Naive B cell (primary cell): ENCODE results near the gene RBBP9. TPM values are rescaled to one million over a fixed set of nuclear protein-coding genes. Genes with fewer than 3 reads are reported as not detected.
"Not testable (repeated sequence)": the region's sequence is repeated elsewhere in the genome, so short reads cannot be mapped to it uniquely, and the experiment has no call there.

Experiments
- ATAC-seq, 2 donors: fragments of 150-1000 bp; cut with Tn5 transposase; 2 replicates each; pipeline ENCODE4 v1.10.0; 2021; ENCODE audit warnings: low read depth in 2 of 2, mild to moderate bottlenecking in 2 of 2, moderate library complexity in 2 of 2
- DNase-seq: peaks from one replicate; pipeline ENCODE4 v3.0.0; 2022
- H3K27ac Mint-ChIP-seq, 6 donors: one replicate each; pipeline ENCODE4 v1.8.0; 2020 to 2022; ENCODE audit warnings: mild to moderate bottlenecking in 6 of 6, mixed read lengths in 6 of 6, moderate library complexity in 5 of 6, inconsistent platforms in 2 of 6
- H3K27me3 Mint-ChIP-seq, 3 donors: one replicate each; pipeline ENCODE4 v1.8.0; 2021 to 2022; ENCODE audit warnings: mixed read lengths in 3 of 3, mild to moderate bottlenecking in 1 of 3
- H3K36me3 Mint-ChIP-seq, 2 donors: one replicate each; pipeline ENCODE4 v1.8.0; 2020 to 2022; ENCODE audit warnings: mixed read lengths in 2 of 2, inconsistent platforms in 1 of 2, mild to moderate bottlenecking in 1 of 2
- H3K4me1 Mint-ChIP-seq, 3 donors: one replicate each; pipeline ENCODE4 v1.8.0; 2020 to 2022; ENCODE audit warnings: mixed read lengths in 3 of 3, inconsistent platforms in 1 of 3, mild to moderate bottlenecking in 1 of 3, moderate library complexity in 1 of 3
- H3K4me3 Mint-ChIP-seq, 8 donors: one replicate each; pipeline ENCODE4 v1.8.0; 2020 to 2022; ENCODE audit warnings: mild to moderate bottlenecking in 8 of 8, mixed read lengths in 8 of 8, moderate library complexity in 8 of 8, inconsistent platforms in 2 of 8
- H3K9me3 Mint-ChIP-seq, 7 donors: one replicate each; pipeline ENCODE4 v1.8.0; 2020 to 2022; ENCODE audit warnings: mixed read lengths in 7 of 7, mild to moderate bottlenecking in 5 of 7, inconsistent platforms in 2 of 7, moderate library complexity in 1 of 7
- polyA plus RNA-seq, 6 donors: library from polyadenylated mRNA; unstranded; fragments of 300-500 nt; fragmentation: Illumina TruSeq; gene quantifications; one replicate each; pipeline ENCODE4 v1.2.3, GENCODE V29; 2021; ENCODE audit warnings: low read depth in 6 of 6

RBBP9 gene
- polyA plus RNA-seq, 6 donors from 2014 or later: 7.7 to 11.9 (median 10.0) TPM

GRCh38 chr20:18524646-18525045, 27.6 kb upstream of the RBBP9 start:
- ATAC-seq (no peak), DNase-seq (no peak)
- H3K4me3 Mint-ChIP-seq: no peak overlapping the region
- no peaks in the 10 kb centered on the region for H3K4me1 Mint-ChIP-seq
- H3K9me3 Mint-ChIP-seq: no peaks in the 10 kb centered on the region
- H3K36me3 Mint-ChIP-seq: peaks cover 17 to 43% of the 10 kb centered on the region in 2 donors
- no peak overlapping the region for H3K27ac Mint-ChIP-seq
- H3K27me3 Mint-ChIP-seq: no peaks in the 10 kb centered on the region

- DNase-seq (no peak), ATAC-seq (no peak)
- H3K27me3 Mint-ChIP-seq: no peaks in the 10 kb centered on the region
- no peaks in the 10 kb centered on the region for H3K9me3 Mint-ChIP-seq
- H3K36me3 Mint-ChIP-seq: peaks cover 8 to 28% of the 10 kb centered on the region in 2 donors
- H3K4me1 Mint-ChIP-seq: no peaks in the 10 kb centered on the region
- peak overlapping the region in 1 of 6 donors; percentile 35 for H3K27ac Mint-ChIP-seq
- no peak overlapping the region for H3K4me3 Mint-ChIP-seq
Observed at GRCh38 chr20:18523066-18523465, 26.0 kb upstream of the RBBP9 start.

DNA sequence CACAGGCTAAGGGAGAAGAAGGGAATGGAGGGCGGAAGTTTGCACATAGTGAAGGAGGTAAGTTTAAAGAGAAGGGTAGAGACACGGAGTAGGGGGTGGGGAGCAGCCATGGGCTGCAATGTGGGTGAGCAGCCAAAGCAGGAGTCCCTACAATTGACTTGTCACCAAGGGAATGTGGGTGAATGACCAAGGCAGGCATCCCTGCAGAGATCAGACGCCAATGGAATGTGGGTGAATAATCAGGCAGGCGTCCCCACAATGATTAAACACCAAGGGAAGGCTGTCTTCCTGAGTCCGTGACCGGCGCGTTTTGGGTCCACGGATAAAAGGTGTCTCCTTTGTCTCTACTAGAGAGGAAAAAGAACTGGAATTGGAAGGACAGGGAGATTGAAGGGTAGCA, 25.0 kb upstream of the RBBP9 start:
- H3K4me1 Mint-ChIP-seq, H3K9me3 Mint-ChIP-seq, H3K27me3 Mint-ChIP-seq, ATAC-seq, H3K4me3 Mint-ChIP-seq, DNase-seq, H3K27ac Mint-ChIP-seq: not testable (repeated sequence)
- H3K36me3 Mint-ChIP-seq: peaks cover 8 to 20% of the 10 kb centered on the region in 2 donors

- H3K4me1 Mint-ChIP-seq: peaks cover 3 to 12% (median 11%) of the 10 kb centered on the region in 3 donors
- no peak overlapping the region for H3K4me3 Mint-ChIP-seq
- H3K27me3 Mint-ChIP-seq: no peaks in the 10 kb centered on the region
- DNase-seq (no peak), ATAC-seq (no peak)
- no peaks in the 10 kb centered on the region for H3K9me3 Mint-ChIP-seq
- peak overlapping the region in 1 of 6 donors; percentile 67 for H3K27ac Mint-ChIP-seq
- peaks cover 6 to 16% of the 10 kb centered on the region in 2 donors for H3K36me3 Mint-ChIP-seq
Observed at GRCh38 chr20:18515973-18516372, 18.9 kb upstream of the RBBP9 start.

GRCh38 chr20:18514127-18514526, 17.1 kb upstream of the RBBP9 start:
- no peak overlapping the region for H3K4me3 Mint-ChIP-seq
- peaks cover 12 to 26% of the 10 kb centered on the region in 2 donors for H3K36me3 Mint-ChIP-seq
- peaks cover 11 to 18% (median 14%) of the 10 kb centered on the region in 3 donors for H3K4me1 Mint-ChIP-seq
- DNase-seq (no peak), ATAC-seq (no peak)
- no peaks in the 10 kb centered on the region for H3K9me3 Mint-ChIP-seq
- H3K27me3 Mint-ChIP-seq: no peaks in the 10 kb centered on the region
- H3K27ac Mint-ChIP-seq: peak overlapping the region in 1 of 6 donors; percentile 69

- Mint-ChIP-seq H3K27me3 (no peaks in the 10 kb centered on the region), H3K9me3 (no peaks in the 10 kb centered on the region), H3K36me3 (peaks cover 12 to 26% of the 10 kb centered on the region in 2 donors), H3K4me3 (no peak overlapping the region), H3K4me1 (peaks cover 20 to 25% (median 23%) of the 10 kb centered on the region in 3 donors), H3K27ac (peak overlapping the region in 1 of 6 donors; percentile 52)
- ATAC-seq: no peak
- DNase-seq: no peak
Observed at GRCh38 chr20:18513208-18513607, 16.2 kb upstream of the RBBP9 start.

DNA sequence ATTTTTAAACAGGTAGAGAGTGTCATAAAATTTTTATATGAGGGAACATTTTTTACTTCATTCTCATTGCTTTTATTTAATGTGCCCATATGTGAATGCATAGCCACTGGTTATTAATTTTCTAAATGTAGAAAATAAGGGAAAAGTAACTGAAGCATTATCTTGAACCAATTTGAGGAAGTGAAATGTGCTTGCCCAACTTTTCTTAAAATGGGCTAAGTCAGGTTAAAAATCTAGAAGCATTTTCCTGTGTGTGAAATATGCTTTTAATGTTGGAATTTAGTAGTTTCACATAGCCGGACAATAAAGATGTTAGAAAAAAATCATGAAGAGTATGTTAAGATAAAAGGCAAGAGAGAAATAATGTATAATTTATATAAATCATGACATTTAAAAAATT, 14.5 kb upstream of the RBBP9 start:
- Mint-ChIP-seq H3K36me3 (peaks cover 12 to 26% of the 10 kb centered on the region in 2 donors), H3K27me3 (no peaks in the 10 kb centered on the region), H3K4me3 (no peak overlapping the region), H3K9me3 (no peaks in the 10 kb centered on the region), H3K4me1 (peaks cover 32 to 37% (median 35%) of the 10 kb centered on the region in 3 donors), H3K27ac (peak overlapping the region in 1 of 6 donors; percentile 59)
- ATAC-seq (no peak), DNase-seq (no peak)

- peak; percentile 99 for DNase-seq
- H3K4me1 Mint-ChIP-seq: peaks cover 30 to 32% (median 30%) of the 10 kb centered on the region in 3 donors
- peak within 1 kb of the TSS; percentile 99 to 100 (median 100) for H3K27ac Mint-ChIP-seq
Observed at GRCh38 chr20:18507218-18508191, 10.5 kb upstream of the RBBP9 start, which contains the start of gene SEC23B. Gene SEC23B (plus strand): TSS chr20:18507940. CDS start chr20:18510836, 2,896 bp downstream.

DNA sequence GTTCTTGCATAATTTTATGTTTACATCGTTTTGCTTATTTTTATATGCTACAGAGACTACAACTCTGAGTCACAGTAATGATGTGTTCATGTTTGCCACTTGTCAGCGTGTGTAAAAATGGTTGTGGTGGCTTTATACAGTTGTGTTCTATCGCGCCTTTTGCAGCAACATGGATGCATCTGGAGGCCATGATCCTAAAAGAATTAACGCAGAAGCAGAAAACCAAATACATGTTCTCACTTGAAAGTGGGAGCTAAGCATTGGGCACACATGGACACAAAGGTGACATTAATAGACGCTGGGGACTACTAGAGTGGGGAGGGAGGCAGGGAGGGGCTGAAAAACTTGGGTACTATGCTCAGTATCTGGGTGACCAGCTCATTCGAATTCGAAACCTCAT, 9.7 kb upstream of the RBBP9 start:
- Mint-ChIP-seq H3K4me1 (peaks cover 30 to 31% (median 30%) of the 10 kb centered on the region in 3 donors), H3K27ac (peak overlapping the region; percentile 99 to 100 (median 100)), H3K36me3 (peaks cover 6 to 23% of the 10 kb centered on the region in 2 donors), H3K9me3 (no peaks in the 10 kb centered on the region), H3K4me3 (peak overlapping the region; percentile 93 to 100 (median 98)), H3K27me3 (peaks cover 7 to 27% (median 10%) of the 10 kb centered on the region in 3 donors)
- DNase-seq (no peak), ATAC-seq (no peak)

More at GRCh38 chr20:18507218-18508191, 10.5 kb upstream of the RBBP9 start, which contains the start of gene SEC23B:
- Mint-ChIP-seq H3K27me3 (peaks cover 0 to 20% (median 2%) of the 10 kb centered on the region in 3 donors), H3K36me3 (peaks cover 6 to 20% of the 10 kb centered on the region in 2 donors), H3K4me3 (peak within 1 kb of the TSS; percentile 93 to 100 (median 98)), H3K9me3 (no peaks in the 10 kb centered on the region)
- ATAC-seq: peak; percentile 79 to 81

DNA sequence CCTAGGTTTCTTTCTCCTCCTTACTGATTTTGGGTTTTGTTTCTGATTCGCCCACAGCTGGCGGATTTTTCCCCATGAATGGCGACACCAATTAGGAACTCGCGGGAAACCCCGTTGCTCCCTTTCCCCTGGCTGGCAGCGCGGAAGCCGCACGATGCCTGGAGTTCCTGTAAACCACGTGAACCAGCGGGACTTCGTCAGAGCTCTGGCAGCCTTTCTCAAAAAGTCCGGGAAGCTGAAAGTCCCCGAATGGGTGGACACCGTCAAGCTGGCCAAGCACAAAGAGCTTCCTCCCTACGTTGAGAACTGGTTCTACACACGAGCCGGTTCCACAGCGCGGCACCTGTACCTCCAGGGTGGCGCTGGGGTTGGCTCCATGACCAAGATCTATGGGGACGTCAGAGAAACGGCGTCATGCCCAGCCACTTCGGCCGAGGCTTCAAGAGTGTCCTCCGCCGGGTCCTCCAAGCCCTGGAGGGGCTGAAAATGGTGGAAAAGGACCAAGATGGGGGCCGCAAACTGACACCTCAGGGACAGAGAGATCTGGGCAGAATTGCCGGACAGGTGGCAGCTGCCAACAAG, 7.5 kb upstream of the RBBP9 start:
- Mint-ChIP-seq H3K27me3 (peaks cover 7 to 34% (median 13%) of the 10 kb centered on the region in 3 donors), H3K9me3 (no peaks in the 10 kb centered on the region), H3K36me3 (peaks cover 0 to 8% of the 10 kb centered on the region in 2 donors), H3K4me3 (no peak overlapping the region), H3K27ac (peak overlapping the region in 1 of 6 donors; percentile 13), H3K4me1 (peaks cover 19 to 27% (median 23%) of the 10 kb centered on the region in 3 donors)
- DNase-seq (no peak), ATAC-seq (no peak)

- not testable (repeated sequence) for H3K9me3 Mint-ChIP-seq, DNase-seq, H3K36me3 Mint-ChIP-seq, H3K27ac Mint-ChIP-seq, ATAC-seq, H3K4me1 Mint-ChIP-seq
- Mint-ChIP-seq H3K27me3 (peaks cover 7 to 34% (median 13%) of the 10 kb centered on the region in 3 donors), H3K4me3 (peak overlapping the region in 1 of 8 donors; percentile 13)
Observed at GRCh38 chr20:18501672-18502071, 4.6 kb upstream of the RBBP9 start.

- Mint-ChIP-seq H3K4me3 (peak overlapping the region; percentile 93 to 99 (median 97)), H3K36me3 (peaks cover 8 to 10% of the 10 kb centered on the region in 2 donors), H3K4me1 (peaks cover 8 to 11% (median 9%) of the 10 kb centered on the region in 3 donors), H3K27ac (peak overlapping the region in 5 of 6 donors; percentile 90 to 97 (median 95)), H3K27me3 (peaks cover 7 to 16% (median 12%) of the 10 kb centered on the region in 3 donors), H3K9me3 (no peaks in the 10 kb centered on the region)
- no peak for ATAC-seq
- no peak for DNase-seq
Observed at GRCh38 chr20:18497603-18498002, 578 bp upstream of the RBBP9 start.

- Mint-ChIP-seq H3K36me3 (peaks cover 0 to 13% of the 10 kb centered on the region in 2 donors), H3K9me3 (no peaks in the 10 kb centered on the region), H3K4me3 (peak overlapping the region; percentile 15 to 99 (median 96)), H3K4me1 (peaks cover 9 to 11% (median 11%) of the 10 kb centered on the region in 3 donors), H3K27me3 (peaks cover 0 to 4% (median 0%) of the 10 kb centered on the region in 3 donors), H3K27ac (peak overlapping the region in 5 of 6 donors; percentile 39 to 96 (median 90))
- DNase-seq: no peak
- ATAC-seq: no peak
Observed at GRCh38 chr20:18496042-18496441, 983 bp downstream of the RBBP9 start.
